ENCODE results near the gene RAB21. TPM values are rescaled to one million over a fixed set of nuclear protein-coding genes. Genes with fewer than 3 reads are reported as not detected.

The RAB21 gene
- total RNA-seq, 1 experiment from 2014 or later = 33.6 TPM

- TF ChIP-seq USF2 (CRISPR knock-in tag; IDR thresholded peaks at IDR 0.05) = no peak
- no peak for TF ChIP-seq TCF7 (CRISPR knock-in tag; IDR thresholded peaks at IDR 0.05; ENCODE audit: low read depth)
Observed at GRCh38 chr12:71710276-71711125, 44.2 kb upstream of the RAB21 start (continued).

- ATAC-seq = no peak
- H3K4me1 Mint-ChIP-seq = no peaks in the 10 kb centered on the region
- POLR2A ChIA-PET = no interaction called here
- CTCF ChIA-PET = interaction anchor here (0.8 kb wide), 1 partner anchor 28 kb away, joined by 3 read pairs; no protein-coding TSS in a partner anchor
- H3K9me3 Mint-ChIP-seq = peaks cover 26% of the 10 kb centered on the region
- peaks cover 5% of the 10 kb centered on the region; the same call in 1 of the 2 replicates for H3K36me3 Mint-ChIP-seq
- H3K27me3 Mint-ChIP-seq (ENCODE audit: low read depth) = no peaks in the 10 kb centered on the region
- H3K4me3 Mint-ChIP-seq = no peak overlapping the region
- TF ChIP-seq ZNF232 (CRISPR knock-in tag; IDR thresholded peaks at IDR 0.05) (no peak), RORB (CRISPR knock-in tag; IDR thresholded peaks at IDR 0.05) (no peak)
- no peak for DNase-seq (ENCODE audit: low spot score)
- H3K27ac Mint-ChIP-seq = no peak overlapping the region
Observed at GRCh38 chr12:71718611-71719010, 36.1 kb upstream of the RAB21 start.

GRCh38 chr12:71719647-71720370 is 34.9 kb upstream of the RAB21 start:
- ATAC-seq (no peak), DNase-seq (ENCODE audit: low spot score) (no peak)
- Mint-ChIP-seq H3K36me3 (no peaks in the 10 kb centered on the region), H3K27ac (no peak overlapping the region), H3K4me1 (no peaks in the 10 kb centered on the region), H3K9me3 (peaks cover 15% of the 10 kb centered on the region), H3K27me3 (ENCODE audit: low read depth) (no peaks in the 10 kb centered on the region), H3K4me3 (no peak overlapping the region)
- ChIA-PET POLR2A (interaction anchor here (0.7 kb wide), 1 partner anchor 876 kb away, joined by 5 read pairs; no protein-coding TSS in a partner anchor), CTCF (interaction anchor here (2.1 kb wide), 1 partner anchor 12 kb away, joined by 7 read pairs; no protein-coding TSS in a partner anchor)
- no peak for TF ChIP-seq ARID4B (CRISPR knock-in tag; IDR thresholded peaks at IDR 0.05; ENCODE audit: borderline replicate concordance)
- TF ChIP-seq ATF2 (CRISPR knock-in tag; IDR thresholded peaks at IDR 0.05; ENCODE audit: borderline replicate concordance, low read depth) = no peak
- TF ChIP-seq NR1H2 (CRISPR knock-in tag; IDR thresholded peaks at IDR 0.05) = no peak
- no peak for TF ChIP-seq AR (CRISPR knock-in tag; IDR thresholded peaks at IDR 0.05)
- no peak for TF ChIP-seq SOX15 (CRISPR knock-in tag; IDR thresholded peaks at IDR 0.05)
- TF ChIP-seq ZNF232 (CRISPR knock-in tag; IDR thresholded peaks at IDR 0.05) = no peak
- no peak for TF ChIP-seq NR3C1 (CRISPR knock-in tag; conservative IDR thresholded peaks at IDR 0.05; ENCODE audit: low read depth)
- no peak for TF ChIP-seq USF1 (CRISPR knock-in tag; IDR thresholded peaks at IDR 0.05)
- TF ChIP-seq SMAD3 (CRISPR knock-in tag; IDR thresholded peaks at IDR 0.05; ENCODE audit: borderline replicate concordance) = no peak
- no peak for TF ChIP-seq ZBTB21 (CRISPR knock-in tag; IDR thresholded peaks at IDR 0.05; ENCODE audit: borderline replicate concordance)
- TF ChIP-seq HMGXB4 (CRISPR knock-in tag; IDR thresholded peaks at IDR 0.05) = no peak
- no peak for TF ChIP-seq ETV6 (CRISPR knock-in tag; IDR thresholded peaks at IDR 0.05)
- TF ChIP-seq ERG (CRISPR knock-in tag; IDR thresholded peaks at IDR 0.05) = no peak
